Heart left ventricle (tissue), 13 donors: ENCODE results near the gene LAMB3.
A peak's percentile ranks its signal among the peaks of the same experiment; 100 is the strongest.

ENCODE experiments used
- POLR2A ChIP-seq, 2 donors: fragments of 450-650 bp; IDR thresholded peaks; one replicate each; pipeline ENCODE4 v1.6.1; 2017; ENCODE audit warnings: antibody characterized with exemption in 2 of 2, mild to moderate bottlenecking in 2 of 2, moderate library complexity in 2 of 2
- TF ChIP-seq, protein P1 (sequence below), 12 donors: fragments of 200-600 bp; sonication (generic) in 4 of 12; IDR thresholded peaks; one replicate each; pipeline versions ENCODE4 v1.5.0 to v1.8.0; 2018 to 2022; ENCODE audit warnings: antibody characterized with exemption in 12 of 12, mild to moderate bottlenecking in 5 of 12
- donor health status: ischemic (EF 13 %, LVEDD 7.1; RV severe dilation, severe dysfunction).
- donor health status: DM: no; HTN: yes; CAD: no.
- donor health status: DM: no; HTN: no; CAD: no.
- donor health status: ischemic (EF 25% LVEDD 6.9; RV normal size, moderate dysfunction).
- donor health status: ischemic (EF 25% LVEDD 5.7; RV mildly dilated, moderate dysfunction).
- donor health status: ischemic (EF 35%, LVEDD 5.7; RV mildly dilated, moderate dysfunction).
- donor health status: nonischemic (EF 11% LVEDD 7.7; RV severe dilation, severe dysfunction).
- donor health status: DM: yes; HTN: yes; CAD: no.
- donor health status: PGD.
- donor health status: ischemic (EF 29% LVEDD 5.4; RV normal size, mild dysfunction).
- donor health status: nonischemic (EF 23%, LVEDD 6.1; RV moderate dilation, normal function).

DNA sequence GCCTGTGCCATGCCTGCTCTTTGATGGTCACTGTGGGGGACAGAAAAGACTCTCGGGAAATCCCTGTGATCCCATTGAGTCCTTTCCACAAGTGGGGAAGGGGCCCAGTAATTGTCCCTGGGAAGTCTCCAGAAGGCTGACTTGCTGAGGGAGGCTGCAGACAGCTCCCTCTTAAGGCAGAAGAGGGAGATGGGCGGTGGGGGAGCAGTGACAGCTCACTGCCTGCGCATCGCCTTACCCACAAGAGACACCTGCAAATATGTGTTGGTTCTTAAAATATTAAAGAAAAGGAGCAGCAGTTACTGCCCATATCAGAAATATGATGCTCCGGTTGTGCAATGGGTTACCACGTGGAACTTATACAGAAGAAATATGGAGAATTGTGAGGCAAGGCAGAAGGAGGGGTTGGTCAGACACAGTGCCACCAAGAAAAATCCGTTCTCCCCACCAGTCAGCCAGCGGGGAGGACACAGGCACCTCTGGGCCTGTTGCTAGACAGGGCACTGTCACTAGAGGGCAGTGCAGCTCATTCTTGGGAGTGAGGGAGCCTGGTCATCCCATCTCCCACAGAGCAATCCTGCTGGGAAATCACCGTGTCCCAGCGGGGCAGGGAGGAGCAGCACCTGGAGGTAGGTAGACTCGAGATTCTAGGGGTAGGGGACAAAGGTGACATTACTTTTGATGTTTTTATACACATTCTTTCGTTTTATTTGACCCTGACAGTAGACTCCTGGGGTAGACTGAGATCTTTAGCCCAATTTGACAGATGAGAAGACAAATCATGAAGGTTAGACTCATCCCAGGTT is 75.6 kb downstream of the LAMB3 start:
- no peak for TF ChIP-seq POLR2A (IDR thresholded peaks at IDR 0.05)
- TF ChIP-seq, protein P1, sequence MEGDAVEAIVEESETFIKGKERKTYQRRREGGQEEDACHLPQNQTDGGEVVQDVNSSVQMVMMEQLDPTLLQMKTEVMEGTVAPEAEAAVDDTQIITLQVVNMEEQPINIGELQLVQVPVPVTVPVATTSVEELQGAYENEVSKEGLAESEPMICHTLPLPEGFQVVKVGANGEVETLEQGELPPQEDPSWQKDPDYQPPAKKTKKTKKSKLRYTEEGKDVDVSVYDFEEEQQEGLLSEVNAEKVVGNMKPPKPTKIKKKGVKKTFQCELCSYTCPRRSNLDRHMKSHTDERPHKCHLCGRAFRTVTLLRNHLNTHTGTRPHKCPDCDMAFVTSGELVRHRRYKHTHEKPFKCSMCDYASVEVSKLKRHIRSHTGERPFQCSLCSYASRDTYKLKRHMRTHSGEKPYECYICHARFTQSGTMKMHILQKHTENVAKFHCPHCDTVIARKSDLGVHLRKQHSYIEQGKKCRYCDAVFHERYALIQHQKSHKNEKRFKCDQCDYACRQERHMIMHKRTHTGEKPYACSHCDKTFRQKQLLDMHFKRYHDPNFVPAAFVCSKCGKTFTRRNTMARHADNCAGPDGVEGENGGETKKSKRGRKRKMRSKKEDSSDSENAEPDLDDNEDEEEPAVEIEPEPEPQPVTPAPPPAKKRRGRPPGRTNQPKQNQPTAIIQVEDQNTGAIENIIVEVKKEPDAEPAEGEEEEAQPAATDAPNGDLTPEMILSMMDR (IDR thresholded peaks at IDR 0.05): peak; percentile 92 to 98 (median 94)
